ENCODE results near the gene ANKRD33B.
"Not testable (repeated sequence)": the region's sequence is repeated elsewhere in the genome, so short reads cannot be mapped to it uniquely, and the experiment has no call there.

Gene ANKRD33B

DNA sequence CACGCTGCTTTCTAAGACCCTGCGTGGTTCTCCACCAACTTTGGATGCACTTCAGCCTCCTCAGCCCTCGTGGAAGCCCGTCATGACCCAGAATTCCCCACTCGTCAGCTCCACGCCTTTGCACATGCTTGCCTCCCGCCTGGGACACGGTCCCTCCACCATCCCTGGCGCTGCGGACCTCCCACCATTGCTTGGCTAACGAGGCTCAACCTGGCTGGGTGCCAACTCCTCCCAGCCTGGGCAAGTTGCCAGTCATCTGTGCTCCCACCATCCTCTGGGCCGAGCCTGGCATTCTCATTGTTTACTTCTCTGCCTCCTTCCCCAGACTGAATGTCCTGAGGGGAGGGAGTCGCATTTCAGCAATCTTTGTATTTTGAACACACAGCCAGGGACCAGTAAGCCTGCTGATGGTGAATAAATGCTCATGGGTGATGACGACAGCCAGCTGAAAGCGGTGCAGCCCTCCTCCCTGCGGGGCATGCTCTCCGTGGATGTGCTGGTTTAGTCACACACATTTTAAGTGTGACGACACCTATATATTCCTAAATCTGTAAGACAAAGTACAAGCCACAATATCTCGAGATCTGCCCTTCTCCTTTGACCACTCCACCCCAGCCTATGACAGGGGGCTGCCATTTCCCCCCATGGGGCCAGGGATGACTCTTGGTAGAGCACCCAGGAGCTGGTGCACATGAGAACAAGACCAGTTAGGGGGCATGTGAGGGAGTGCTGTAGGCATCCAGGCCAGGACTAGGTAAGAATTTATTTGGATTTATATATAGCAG lies 37.6 kb downstream of the ANKRD33B start:
- TF ChIP-seq, protein P1, sequence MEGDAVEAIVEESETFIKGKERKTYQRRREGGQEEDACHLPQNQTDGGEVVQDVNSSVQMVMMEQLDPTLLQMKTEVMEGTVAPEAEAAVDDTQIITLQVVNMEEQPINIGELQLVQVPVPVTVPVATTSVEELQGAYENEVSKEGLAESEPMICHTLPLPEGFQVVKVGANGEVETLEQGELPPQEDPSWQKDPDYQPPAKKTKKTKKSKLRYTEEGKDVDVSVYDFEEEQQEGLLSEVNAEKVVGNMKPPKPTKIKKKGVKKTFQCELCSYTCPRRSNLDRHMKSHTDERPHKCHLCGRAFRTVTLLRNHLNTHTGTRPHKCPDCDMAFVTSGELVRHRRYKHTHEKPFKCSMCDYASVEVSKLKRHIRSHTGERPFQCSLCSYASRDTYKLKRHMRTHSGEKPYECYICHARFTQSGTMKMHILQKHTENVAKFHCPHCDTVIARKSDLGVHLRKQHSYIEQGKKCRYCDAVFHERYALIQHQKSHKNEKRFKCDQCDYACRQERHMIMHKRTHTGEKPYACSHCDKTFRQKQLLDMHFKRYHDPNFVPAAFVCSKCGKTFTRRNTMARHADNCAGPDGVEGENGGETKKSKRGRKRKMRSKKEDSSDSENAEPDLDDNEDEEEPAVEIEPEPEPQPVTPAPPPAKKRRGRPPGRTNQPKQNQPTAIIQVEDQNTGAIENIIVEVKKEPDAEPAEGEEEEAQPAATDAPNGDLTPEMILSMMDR (IDR thresholded peaks at IDR 0.05; ENCODE audit: control insufficient read depth, extremely low read depth, insufficient read depth) = no peak
- no peak overlapping the region for H3K4me3 ChIP-seq (ENCODE audit: low read depth, low read length)
- DNase-seq (ENCODE audit: low read depth) = peak; percentile 18

DNA sequence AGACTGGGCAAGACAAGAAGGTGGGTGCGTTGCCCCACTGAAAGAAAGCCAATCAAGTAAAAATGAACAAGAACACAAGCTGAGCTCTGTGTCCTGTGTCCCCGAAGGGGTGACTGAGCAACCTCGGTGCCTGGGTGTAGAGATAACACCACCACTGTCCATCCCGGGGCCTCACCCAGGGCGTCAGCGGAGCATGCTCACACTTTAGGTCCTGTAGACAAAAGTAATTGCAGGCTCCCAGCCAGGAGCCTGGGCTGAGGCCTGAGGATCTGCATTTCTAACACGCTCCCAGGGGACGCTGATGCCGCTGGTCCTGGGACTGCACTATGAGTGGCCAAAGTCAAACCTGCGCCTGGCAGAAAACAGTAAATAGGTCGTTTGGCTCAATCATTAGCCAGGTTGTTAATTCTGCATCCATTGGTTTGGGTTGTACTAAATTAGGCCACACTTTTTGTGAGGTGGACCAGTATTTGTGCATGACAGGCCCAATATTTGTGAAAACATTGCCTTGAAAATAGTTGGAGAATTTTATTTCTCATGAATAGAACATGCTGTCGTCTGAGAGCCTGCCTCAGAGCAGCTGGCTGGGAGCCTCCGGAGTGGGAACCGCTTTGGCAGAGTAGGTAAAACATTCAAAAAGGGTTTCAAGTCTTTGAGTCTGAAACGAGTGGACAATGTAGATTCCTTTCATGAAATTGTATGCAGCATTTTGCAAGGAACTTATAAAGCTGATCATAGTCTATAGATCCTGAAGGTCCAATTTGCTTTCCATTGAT lies 38.3 kb downstream of the ANKRD33B start:
- DNase-seq (ENCODE audit: low read depth) = no peak
- H3K4me3 ChIP-seq (ENCODE audit: low read depth, low read length) = no peak overlapping the region
- TF ChIP-seq, protein P1 (IDR thresholded peaks at IDR 0.05; ENCODE audit: control insufficient read depth, extremely low read depth, insufficient read depth) = no peak

GRCh38 chr5:10604975-10605374 lies 41.1 kb downstream of the ANKRD33B start:
- TF ChIP-seq, protein P1 (IDR thresholded peaks at IDR 0.05; ENCODE audit: control insufficient read depth, extremely low read depth, insufficient read depth) = no peak
- DNase-seq (ENCODE audit: low read depth) = no peak
- H3K4me3 ChIP-seq (ENCODE audit: low read depth, low read length) = no peak overlapping the region

GRCh38 chr5:10606632-10607022 lies 42.8 kb downstream of the ANKRD33B start:
- H3K4me3 ChIP-seq (ENCODE audit: low read depth, low read length); DNase-seq (ENCODE audit: low read depth): not testable (repeated sequence)

- TF ChIP-seq, protein P1 (IDR thresholded peaks at IDR 0.05; ENCODE audit: control insufficient read depth, extremely low read depth, insufficient read depth) = no peak
- H3K4me3 ChIP-seq (ENCODE audit: low read depth, low read length) = no peak overlapping the region
- DNase-seq (ENCODE audit: low read depth) = no peak
Measured at GRCh38 chr5:10607023-10607665, 43.3 kb downstream of the ANKRD33B start.

GRCh38 chr5:10607666-10608073 lies 43.8 kb downstream of the ANKRD33B start:
- TF ChIP-seq, protein P1 (IDR thresholded peaks at IDR 0.05; ENCODE audit: control insufficient read depth, extremely low read depth, insufficient read depth) = peak; percentile 15; the same call in 1 of the 2 replicates
- H3K4me3 ChIP-seq (ENCODE audit: low read depth, low read length) = no peak overlapping the region
- no peak for DNase-seq (ENCODE audit: low read depth)

GRCh38 chr5:10608081-10608480 lies 44.2 kb downstream of the ANKRD33B start:
- DNase-seq (ENCODE audit: low read depth); H3K4me3 ChIP-seq (ENCODE audit: low read depth, low read length): not testable (repeated sequence)

Measured in LNCaP clone FGC (cell line).